GM23338 (cell line): ENCODE measurements around the gene SCN4A. TPM values are rescaled to one million over a fixed set of nuclear protein-coding genes. Genes with fewer than 3 reads are reported as not detected.

ENCODE experiments used
- ATAC-seq: fragments of 200-7000 bp; cut with Tn5 transposase; 3 replicates; pipeline ENCODE4 v1.9.1; 2020
- DNase-seq: peaks from one replicate; pipeline ENCODE4 v3.0.0-alpha.2; 2015; ENCODE audit warnings: low spot score
- H2AFZ ChIP-seq: fragments of 200-600 bp; sonication (generic); 2 replicates; pipeline ENCODE4 v1.8.0; 2016; ENCODE audit warnings: antibody characterized with exemption, mild to moderate bottlenecking, moderate library complexity
- H3F3A ChIP-seq: fragments of 200-600 bp; sonication (generic); replicated peaks from 2 replicates; pipeline ENCODE4 v1.8.0; 2017; ENCODE audit warnings: antibody characterized with exemption, mixed run types, low read depth
- H3K27ac ChIP-seq: fragments of 200-600 bp; sonication (generic); 2 replicates; pipeline ENCODE4 v1.6.1; 2016; ENCODE audit warnings: low read depth
- H3K27me3 ChIP-seq: fragments of 200-600 bp; sonication (generic); 2 replicates; pipeline ENCODE4 v1.8.0; 2016; ENCODE audit warnings: mild to moderate bottlenecking, mixed run types, moderate library complexity; ENCODE audit not compliant: insufficient read depth
- H3K36me3 ChIP-seq: fragments of 200-600 bp; sonication (generic); 2 replicates; pipeline ENCODE4 v1.8.0; 2016; ENCODE audit warnings: mild to moderate bottlenecking; ENCODE audit not compliant: insufficient read depth
- H3K4me1 ChIP-seq: fragments of 200-600 bp; sonication (generic); 2 replicates; pipeline ENCODE4 v1.8.0; 2016; ENCODE audit warnings: mild to moderate bottlenecking, moderate library complexity; ENCODE audit not compliant: insufficient read depth
- H3K4me2 ChIP-seq: fragments of 200-600 bp; sonication (generic); 2 replicates; pipeline ENCODE4 v1.7.1; 2017; ENCODE audit warnings: mixed run types
- H3K4me3 ChIP-seq: fragments of 200-600 bp; sonication (generic); 2 replicates; pipeline ENCODE4 v1.6.1; 2016; ENCODE audit warnings: mixed run types
- H3K79me2 ChIP-seq: fragments of 200-600 bp; sonication (generic); replicated peaks from 2 replicates; pipeline ENCODE4 v1.8.0; 2017; ENCODE audit warnings: mild to moderate bottlenecking; ENCODE audit not compliant: insufficient read depth
- H3K9me2 ChIP-seq: fragments of 200-600 bp; sonication (generic); 2 replicates; pipeline ENCODE4 v1.8.0; 2017; ENCODE audit not compliant: insufficient read depth
- H4K20me1 ChIP-seq: fragments of 200-600 bp; sonication (generic); replicated peaks from 2 replicates; pipeline ENCODE4 v1.8.0; 2017; ENCODE audit warnings: mild to moderate bottlenecking; ENCODE audit not compliant: insufficient read depth
- H3K27ac Mint-ChIP-seq: 2 replicates; pipeline ENCODE4 v1.8.0; 2020; ENCODE audit warnings: inconsistent platforms, mild to moderate bottlenecking, moderate library complexity, mixed read lengths
- H3K27me3 Mint-ChIP-seq: 3 replicates; pipeline ENCODE4 v1.8.0; 2022; ENCODE audit warnings: low read depth, mild to moderate bottlenecking, moderate library complexity, mixed read lengths, inconsistent platforms; ENCODE audit not compliant: insufficient read depth, poor library complexity
- H3K36me3 Mint-ChIP-seq: 3 replicates; pipeline ENCODE4 v1.8.0; 2021; ENCODE audit warnings: low read depth, mild to moderate bottlenecking, inconsistent platforms, moderate library complexity, mixed read lengths
- H3K4me1 Mint-ChIP-seq: 3 replicates; pipeline ENCODE4 v1.8.0; 2020; ENCODE audit warnings: mild to moderate bottlenecking, inconsistent platforms, mixed read lengths
- H3K4me3 Mint-ChIP-seq: 3 replicates; pipeline ENCODE4 v1.8.0; 2021; ENCODE audit warnings: moderate library complexity, mild to moderate bottlenecking, inconsistent platforms, mixed read lengths
- H3K9me3 Mint-ChIP-seq: 3 replicates; pipeline ENCODE4 v1.8.0; 2020; ENCODE audit warnings: moderate library complexity, mild to moderate bottlenecking, inconsistent platforms, mixed read lengths
- EZH2phosphoT487 ChIP-seq: fragments of 200-600 bp; sonication (generic); IDR thresholded peaks from one replicate; pipeline ENCODE4 v1.8.1; 2018; ENCODE audit warnings: antibody characterized with exemption; ENCODE audit not compliant: unreplicated experiment
- JUNB ChIP-seq: IDR thresholded peaks from one replicate; pipeline ENCODE4 v1.6.1; 2016; ENCODE audit warnings: antibody characterized with exemption; ENCODE audit not compliant: unreplicated experiment
- POLR2AphosphoS5 ChIP-seq: IDR thresholded peaks from 2 replicates; pipeline ENCODE4 v1.6.1; 2016; ENCODE audit warnings: antibody characterized with exemption, low read depth
- ZNF114 ChIP-seq: fragments of 250-450 bp; sonication (Bioruptor Pico); IDR thresholded peaks from 2 replicates; pipeline ENCODE4 v1.5.0; 2020; ENCODE audit warnings: mild to moderate bottlenecking, moderate library complexity
- polyA plus RNA-seq: library from polyadenylated mRNA; unstranded; fragments of >200 nt; fragmentation: Nextera tagmentation; extraction: Ambion mirVana; gene quantifications from 2 replicates; pipeline ENCODE4 v1.2.1, GENCODE V29; 2016
- total RNA-seq: library from RNA; depleted of rRNA; stranded (reverse); fragments of >200 nt; shearing (Covaris generic); gene quantifications from 2 replicates; pipeline ENCODE4 v1.2.3, GENCODE V29; 2014
- TF ChIP-seq, protein P1 (sequence below): IDR thresholded peaks from one replicate; pipeline ENCODE4 v1.6.1; 2018; ENCODE audit warnings: antibody characterized with exemption; ENCODE audit not compliant: unreplicated experiment
- TF ChIP-seq, protein P2 (sequence below): fragments of 250-450 bp; sonication (Bioruptor Pico); IDR thresholded peaks from 2 replicates; pipeline ENCODE4 v1.5.0; 2020; ENCODE audit warnings: mild to moderate bottlenecking, moderate library complexity

SCN4A gene
- total and polyA plus RNA-seq, 2 experiments from 2014 or later: 2.3 to 7.9 TPM

- no peak overlapping the region for H3K4me2 ChIP-seq
- H3K9me2 ChIP-seq: no peaks in the 10 kb centered on the region
- H2AFZ ChIP-seq: no peak overlapping the region
- Mint-ChIP-seq H3K4me1 (peaks cover 12% of the 10 kb centered on the region), H3K4me3 (no peak overlapping the region), H3K9me3 (no peaks in the 10 kb centered on the region), H3K27ac (no peak overlapping the region), H3K27me3 (peaks cover 9% of the 10 kb centered on the region), H3K36me3 (peaks cover 13% of the 10 kb centered on the region; the same call in 2 of the 3 replicates)
- no peaks in the 10 kb centered on the region for H3K27me3 ChIP-seq
- no peaks in the 10 kb centered on the region for H4K20me1 ChIP-seq
- H3K79me2 ChIP-seq: no peaks in the 10 kb centered on the region
- TF ChIP-seq EZH2phosphoT487: no peak
- no peak overlapping the region for H3K4me3 ChIP-seq
- H3K36me3 ChIP-seq: no peaks in the 10 kb centered on the region
- H3F3A ChIP-seq: no peaks in the 10 kb centered on the region
- no peak for DNase-seq
- no peak for ATAC-seq
- H3K27ac ChIP-seq: no peak overlapping the region
- peaks cover 10% of the 10 kb centered on the region; the same call in 1 of the 2 replicates for H3K4me1 ChIP-seq
These were observed 16.9 kb downstream of the SCN4A start for GRCh38 chr17:63955791-63956190.

GRCh38 chr17:63955232-63955631 lies 17.5 kb downstream of the SCN4A start:
- Histone ChIP-seq H3K4me2 (no peak overlapping the region), H3K79me2 (no peaks in the 10 kb centered on the region), H4K20me1 (no peaks in the 10 kb centered on the region), H2AFZ (no peak overlapping the region), H3K27ac (no peak overlapping the region), H3F3A (no peaks in the 10 kb centered on the region), H3K4me3 (no peak overlapping the region), H3K36me3 (no peaks in the 10 kb centered on the region), H3K27me3 (no peaks in the 10 kb centered on the region), H3K4me1 (peaks cover 5% of the 10 kb centered on the region; the same call in 1 of the 2 replicates), H3K9me2 (no peaks in the 10 kb centered on the region)
- peaks cover 9% of the 10 kb centered on the region for H3K27me3 Mint-ChIP-seq
- no peaks in the 10 kb centered on the region for H3K9me3 Mint-ChIP-seq
- TF ChIP-seq JUNB (no peak), ZNF114 (CRISPR knock-in tag) (no peak)
- TF ChIP-seq, protein P1, sequence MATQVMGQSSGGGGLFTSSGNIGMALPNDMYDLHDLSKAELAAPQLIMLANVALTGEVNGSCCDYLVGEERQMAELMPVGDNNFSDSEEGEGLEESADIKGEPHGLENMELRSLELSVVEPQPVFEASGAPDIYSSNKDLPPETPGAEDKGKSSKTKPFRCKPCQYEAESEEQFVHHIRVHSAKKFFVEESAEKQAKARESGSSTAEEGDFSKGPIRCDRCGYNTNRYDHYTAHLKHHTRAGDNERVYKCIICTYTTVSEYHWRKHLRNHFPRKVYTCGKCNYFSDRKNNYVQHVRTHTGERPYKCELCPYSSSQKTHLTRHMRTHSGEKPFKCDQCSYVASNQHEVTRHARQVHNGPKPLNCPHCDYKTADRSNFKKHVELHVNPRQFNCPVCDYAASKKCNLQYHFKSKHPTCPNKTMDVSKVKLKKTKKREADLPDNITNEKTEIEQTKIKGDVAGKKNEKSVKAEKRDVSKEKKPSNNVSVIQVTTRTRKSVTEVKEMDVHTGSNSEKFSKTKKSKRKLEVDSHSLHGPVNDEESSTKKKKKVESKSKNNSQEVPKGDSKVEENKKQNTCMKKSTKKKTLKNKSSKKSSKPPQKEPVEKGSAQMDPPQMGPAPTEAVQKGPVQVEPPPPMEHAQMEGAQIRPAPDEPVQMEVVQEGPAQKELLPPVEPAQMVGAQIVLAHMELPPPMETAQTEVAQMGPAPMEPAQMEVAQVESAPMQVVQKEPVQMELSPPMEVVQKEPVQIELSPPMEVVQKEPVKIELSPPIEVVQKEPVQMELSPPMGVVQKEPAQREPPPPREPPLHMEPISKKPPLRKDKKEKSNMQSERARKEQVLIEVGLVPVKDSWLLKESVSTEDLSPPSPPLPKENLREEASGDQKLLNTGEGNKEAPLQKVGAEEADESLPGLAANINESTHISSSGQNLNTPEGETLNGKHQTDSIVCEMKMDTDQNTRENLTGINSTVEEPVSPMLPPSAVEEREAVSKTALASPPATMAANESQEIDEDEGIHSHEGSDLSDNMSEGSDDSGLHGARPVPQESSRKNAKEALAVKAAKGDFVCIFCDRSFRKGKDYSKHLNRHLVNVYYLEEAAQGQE: no peak
- H3K36me3 Mint-ChIP-seq: peaks cover 13% of the 10 kb centered on the region; the same call in 2 of the 3 replicates
- ATAC-seq: no peak
- DNase-seq: no peak
- no peak overlapping the region for H3K27ac Mint-ChIP-seq
- H3K4me1 Mint-ChIP-seq: peaks cover 7% of the 10 kb centered on the region
- H3K4me3 Mint-ChIP-seq: no peak overlapping the region

DNA sequence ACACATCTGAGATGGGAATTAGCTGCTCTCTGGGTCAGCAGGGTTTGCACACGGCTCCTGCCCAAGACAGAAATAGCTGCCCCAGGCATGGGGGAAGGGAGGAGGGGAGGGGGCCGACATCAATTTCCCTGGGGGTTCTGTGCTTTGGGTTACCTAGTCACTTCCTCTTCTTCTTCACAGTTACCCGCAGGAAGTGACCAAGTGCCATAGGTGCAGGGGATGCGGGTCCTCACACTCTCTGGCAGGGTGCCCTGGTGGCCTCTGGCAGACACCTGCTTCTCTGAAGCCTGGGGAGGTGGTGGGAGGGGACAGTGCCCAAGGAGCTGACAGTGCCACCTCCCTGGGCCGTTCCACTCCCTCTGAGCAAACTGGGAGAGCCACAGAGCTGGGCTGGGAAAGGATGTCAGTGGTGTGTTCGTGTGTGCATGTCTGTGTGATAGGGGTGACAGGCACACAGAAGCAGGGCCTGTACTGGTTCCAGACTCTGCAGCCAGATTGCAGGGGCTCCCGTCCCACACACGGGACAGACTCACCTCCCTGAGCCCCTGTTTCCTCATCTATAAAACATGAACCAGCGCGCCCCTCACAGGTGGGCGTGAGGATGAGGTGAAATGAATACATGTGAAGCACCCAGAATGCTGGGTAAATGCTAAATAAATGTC lies 18.2 kb downstream of the SCN4A start:
- H3K9me2 ChIP-seq: no peaks in the 10 kb centered on the region
- H3K36me3 ChIP-seq: no peaks in the 10 kb centered on the region
- H3K27me3 ChIP-seq: no peaks in the 10 kb centered on the region
- H3K4me1 ChIP-seq: no peaks in the 10 kb centered on the region
- no peak overlapping the region for H3K4me2 ChIP-seq
- H3K4me3 Mint-ChIP-seq: no peak overlapping the region
- no peaks in the 10 kb centered on the region for H3K79me2 ChIP-seq
- no peak for ATAC-seq
- peaks cover 3% of the 10 kb centered on the region; the same call in 2 of the 3 replicates for H3K4me1 Mint-ChIP-seq
- DNase-seq: no peak
- H2AFZ ChIP-seq: no peak overlapping the region
- H4K20me1 ChIP-seq: no peaks in the 10 kb centered on the region
- H3F3A ChIP-seq: no peaks in the 10 kb centered on the region
- peaks cover 13% of the 10 kb centered on the region; the same call in 2 of the 3 replicates for H3K36me3 Mint-ChIP-seq
- no peak overlapping the region for H3K4me3 ChIP-seq
- no peak overlapping the region for H3K27ac ChIP-seq
- H3K9me3 Mint-ChIP-seq: no peaks in the 10 kb centered on the region
- H3K27ac Mint-ChIP-seq: no peak overlapping the region
- peaks cover 10% of the 10 kb centered on the region for H3K27me3 Mint-ChIP-seq
- TF ChIP-seq JUNB (no peak), POLR2AphosphoS5 (no peak)
- TF ChIP-seq, protein P2, sequence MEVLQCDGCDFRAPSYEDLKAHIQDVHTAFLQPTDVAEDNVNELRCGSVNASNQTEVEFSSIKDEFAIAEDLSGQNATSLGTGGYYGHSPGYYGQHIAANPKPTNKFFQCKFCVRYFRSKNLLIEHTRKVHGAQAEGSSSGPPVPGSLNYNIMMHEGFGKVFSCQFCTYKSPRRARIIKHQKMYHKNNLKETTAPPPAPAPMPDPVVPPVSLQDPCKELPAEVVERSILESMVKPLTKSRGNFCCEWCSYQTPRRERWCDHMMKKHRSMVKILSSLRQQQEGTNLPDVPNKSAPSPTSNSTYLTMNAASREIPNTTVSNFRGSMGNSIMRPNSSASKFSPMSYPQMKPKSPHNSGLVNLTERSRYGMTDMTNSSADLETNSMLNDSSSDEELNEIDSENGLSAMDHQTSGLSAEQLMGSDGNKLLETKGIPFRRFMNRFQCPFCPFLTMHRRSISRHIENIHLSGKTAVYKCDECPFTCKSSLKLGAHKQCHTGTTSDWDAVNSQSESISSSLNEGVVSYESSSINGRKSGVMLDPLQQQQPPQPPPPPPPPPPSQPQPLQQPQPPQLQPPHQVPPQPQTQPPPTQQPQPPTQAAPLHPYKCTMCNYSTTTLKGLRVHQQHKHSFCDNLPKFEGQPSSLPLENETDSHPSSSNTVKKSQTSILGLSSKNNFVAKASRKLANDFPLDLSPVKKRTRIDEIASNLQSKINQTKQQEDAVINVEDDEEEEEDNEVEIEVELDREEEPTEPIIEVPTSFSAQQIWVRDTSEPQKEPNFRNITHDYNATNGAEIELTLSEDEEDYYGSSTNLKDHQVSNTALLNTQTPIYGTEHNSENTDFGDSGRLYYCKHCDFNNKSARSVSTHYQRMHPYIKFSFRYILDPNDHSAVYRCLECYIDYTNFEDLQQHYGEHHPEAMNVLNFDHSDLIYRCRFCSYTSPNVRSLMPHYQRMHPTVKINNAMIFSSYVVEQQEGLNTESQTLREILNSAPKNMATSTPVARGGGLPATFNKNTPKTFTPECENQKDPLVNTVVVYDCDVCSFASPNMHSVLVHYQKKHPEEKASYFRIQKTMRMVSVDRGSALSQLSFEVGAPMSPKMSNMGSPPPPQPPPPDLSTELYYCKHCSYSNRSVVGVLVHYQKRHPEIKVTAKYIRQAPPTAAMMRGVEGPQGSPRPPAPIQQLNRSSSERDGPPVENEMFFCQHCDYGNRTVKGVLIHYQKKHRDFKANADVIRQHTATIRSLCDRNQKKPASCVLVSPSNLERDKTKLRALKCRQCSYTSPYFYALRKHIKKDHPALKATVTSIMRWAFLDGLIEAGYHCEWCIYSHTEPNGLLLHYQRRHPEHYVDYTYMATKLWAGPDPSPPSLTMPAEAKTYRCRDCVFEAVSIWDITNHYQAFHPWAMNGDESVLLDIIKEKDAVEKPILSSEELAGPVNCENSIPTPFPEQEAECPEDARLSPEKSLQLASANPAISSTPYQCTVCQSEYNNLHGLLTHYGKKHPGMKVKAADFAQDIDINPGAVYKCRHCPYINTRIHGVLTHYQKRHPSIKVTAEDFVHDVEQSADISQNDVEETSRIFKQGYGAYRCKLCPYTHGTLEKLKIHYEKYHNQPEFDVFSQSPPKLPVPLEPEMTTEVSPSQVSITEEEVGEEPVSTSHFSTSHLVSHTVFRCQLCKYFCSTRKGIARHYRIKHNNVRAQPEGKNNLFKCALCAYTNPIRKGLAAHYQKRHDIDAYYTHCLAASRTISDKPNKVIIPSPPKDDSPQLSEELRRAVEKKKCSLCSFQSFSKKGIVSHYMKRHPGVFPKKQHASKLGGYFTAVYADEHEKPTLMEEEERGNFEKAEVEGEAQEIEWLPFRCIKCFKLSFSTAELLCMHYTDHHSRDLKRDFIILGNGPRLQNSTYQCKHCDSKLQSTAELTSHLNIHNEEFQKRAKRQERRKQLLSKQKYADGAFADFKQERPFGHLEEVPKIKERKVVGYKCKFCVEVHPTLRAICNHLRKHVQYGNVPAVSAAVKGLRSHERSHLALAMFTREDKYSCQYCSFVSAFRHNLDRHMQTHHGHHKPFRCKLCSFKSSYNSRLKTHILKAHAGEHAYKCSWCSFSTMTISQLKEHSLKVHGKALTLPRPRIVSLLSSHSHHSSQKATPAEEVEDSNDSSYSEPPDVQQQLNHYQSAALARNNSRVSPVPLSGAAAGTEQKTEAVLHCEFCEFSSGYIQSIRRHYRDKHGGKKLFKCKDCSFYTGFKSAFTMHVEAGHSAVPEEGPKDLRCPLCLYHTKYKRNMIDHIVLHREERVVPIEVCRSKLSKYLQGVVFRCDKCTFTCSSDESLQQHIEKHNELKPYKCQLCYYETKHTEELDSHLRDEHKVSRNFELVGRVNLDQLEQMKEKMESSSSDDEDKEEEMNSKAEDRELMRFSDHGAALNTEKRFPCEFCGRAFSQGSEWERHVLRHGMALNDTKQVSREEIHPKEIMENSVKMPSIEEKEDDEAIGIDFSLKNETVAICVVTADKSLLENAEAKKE (CRISPR knock-in tag): no peak
